Nephron progenitor cell (in vitro differentiated cells): ENCODE data around the gene MACROH2A2.
A peak's percentile ranks its signal among the peaks of the same experiment; 100 is the strongest.
"Not testable (repeated sequence)": the region's sequence is repeated elsewhere in the genome, so short reads cannot be mapped to it uniquely, and the experiment has no call there.

ENCODE experiments used
- DNase-seq: peaks from one replicate; pipeline ENCODE4 v3.0.0; 2021
- H3K27ac Mint-ChIP-seq: 2 replicates; pipeline ENCODE4 v1.8.0; 2021; ENCODE audit warnings: mild to moderate bottlenecking, moderate library complexity, mixed read lengths
- H3K27me3 Mint-ChIP-seq: 2 replicates; pipeline ENCODE4 v1.8.0; 2021; ENCODE audit warnings: mild to moderate bottlenecking, low read depth, mixed read lengths; ENCODE audit not compliant: poor library complexity
- H3K36me3 Mint-ChIP-seq: 2 replicates; pipeline ENCODE4 v1.8.0; 2021; ENCODE audit warnings: low read depth, mixed read lengths
- H3K4me1 Mint-ChIP-seq: 2 replicates; pipeline ENCODE4 v1.8.0; 2021; ENCODE audit warnings: mixed read lengths
- H3K4me3 Mint-ChIP-seq: 2 replicates; pipeline ENCODE4 v1.8.0; 2021; ENCODE audit warnings: mild to moderate bottlenecking, moderate library complexity, mixed read lengths
- H3K9me3 Mint-ChIP-seq: 2 replicates; pipeline ENCODE4 v1.8.0; 2021; ENCODE audit warnings: mild to moderate bottlenecking, moderate library complexity, mixed read lengths
- TF ChIP-seq, protein P1 (sequence below): fragments of 200-600 bp; sonication (generic); IDR thresholded peaks from 2 replicates; pipeline ENCODE4 v1.5.0; 2021; ENCODE audit warnings: antibody characterized with exemption

The MACROH2A2 gene

DNA sequence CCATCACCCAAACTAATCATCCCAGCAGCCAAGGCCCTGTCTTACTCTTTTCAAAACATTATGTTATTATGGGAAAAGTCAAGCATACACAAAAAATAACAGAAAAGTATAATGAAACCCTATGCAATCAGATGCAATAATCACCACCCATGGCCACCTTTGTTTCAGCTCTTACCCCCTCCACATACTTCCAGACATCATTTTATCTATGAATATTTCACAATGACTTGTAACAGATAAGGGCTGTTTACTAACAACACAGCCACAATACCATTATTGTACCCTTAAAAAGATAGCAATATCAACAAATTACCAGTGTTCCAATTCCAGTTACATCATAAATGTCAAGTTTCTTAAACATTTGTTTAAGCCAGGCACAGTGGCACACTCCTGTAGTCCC lies 44.8 kb downstream of the MACROH2A2 start:
- Mint-ChIP-seq H3K27me3 (no peaks in the 10 kb centered on the region), H3K4me3 (no peak overlapping the region), H3K36me3 (peaks cover 93% of the 10 kb centered on the region), H3K9me3 (no peaks in the 10 kb centered on the region), H3K4me1 (peaks cover 6% of the 10 kb centered on the region), H3K27ac (peak overlapping the region; percentile 14)
- DNase-seq, result no peak
- TF ChIP-seq, protein P1, sequence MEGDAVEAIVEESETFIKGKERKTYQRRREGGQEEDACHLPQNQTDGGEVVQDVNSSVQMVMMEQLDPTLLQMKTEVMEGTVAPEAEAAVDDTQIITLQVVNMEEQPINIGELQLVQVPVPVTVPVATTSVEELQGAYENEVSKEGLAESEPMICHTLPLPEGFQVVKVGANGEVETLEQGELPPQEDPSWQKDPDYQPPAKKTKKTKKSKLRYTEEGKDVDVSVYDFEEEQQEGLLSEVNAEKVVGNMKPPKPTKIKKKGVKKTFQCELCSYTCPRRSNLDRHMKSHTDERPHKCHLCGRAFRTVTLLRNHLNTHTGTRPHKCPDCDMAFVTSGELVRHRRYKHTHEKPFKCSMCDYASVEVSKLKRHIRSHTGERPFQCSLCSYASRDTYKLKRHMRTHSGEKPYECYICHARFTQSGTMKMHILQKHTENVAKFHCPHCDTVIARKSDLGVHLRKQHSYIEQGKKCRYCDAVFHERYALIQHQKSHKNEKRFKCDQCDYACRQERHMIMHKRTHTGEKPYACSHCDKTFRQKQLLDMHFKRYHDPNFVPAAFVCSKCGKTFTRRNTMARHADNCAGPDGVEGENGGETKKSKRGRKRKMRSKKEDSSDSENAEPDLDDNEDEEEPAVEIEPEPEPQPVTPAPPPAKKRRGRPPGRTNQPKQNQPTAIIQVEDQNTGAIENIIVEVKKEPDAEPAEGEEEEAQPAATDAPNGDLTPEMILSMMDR, result no peak

DNA sequence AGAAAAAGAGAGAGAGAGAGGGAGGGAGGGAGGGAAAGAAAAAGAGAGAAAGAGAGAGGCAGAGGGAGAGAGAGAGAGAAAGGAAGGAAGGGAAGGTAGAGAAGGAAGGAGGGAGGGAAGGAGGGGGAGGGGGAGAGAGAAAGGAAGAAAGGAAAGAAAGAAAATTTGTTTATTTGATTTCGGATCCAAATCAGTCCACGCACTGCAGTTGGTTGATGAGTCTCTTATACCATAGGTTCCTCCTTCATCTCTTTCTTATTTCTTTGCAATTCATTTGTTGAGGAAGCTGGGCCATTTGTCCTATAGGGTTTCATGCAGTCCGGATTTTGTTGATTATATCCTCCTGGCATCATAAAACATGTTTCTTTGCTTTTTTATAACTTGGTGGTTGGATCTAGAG lies 45.6 kb downstream of the MACROH2A2 start:
- no peak for DNase-seq
- Mint-ChIP-seq H3K27me3 (no peaks in the 10 kb centered on the region), H3K4me3 (no peak overlapping the region), H3K4me1 (peaks cover 12% of the 10 kb centered on the region), H3K27ac (no peak overlapping the region), H3K9me3 (no peaks in the 10 kb centered on the region), H3K36me3 (peaks cover 93% of the 10 kb centered on the region)
- TF ChIP-seq, protein P1, result no peak

DNA sequence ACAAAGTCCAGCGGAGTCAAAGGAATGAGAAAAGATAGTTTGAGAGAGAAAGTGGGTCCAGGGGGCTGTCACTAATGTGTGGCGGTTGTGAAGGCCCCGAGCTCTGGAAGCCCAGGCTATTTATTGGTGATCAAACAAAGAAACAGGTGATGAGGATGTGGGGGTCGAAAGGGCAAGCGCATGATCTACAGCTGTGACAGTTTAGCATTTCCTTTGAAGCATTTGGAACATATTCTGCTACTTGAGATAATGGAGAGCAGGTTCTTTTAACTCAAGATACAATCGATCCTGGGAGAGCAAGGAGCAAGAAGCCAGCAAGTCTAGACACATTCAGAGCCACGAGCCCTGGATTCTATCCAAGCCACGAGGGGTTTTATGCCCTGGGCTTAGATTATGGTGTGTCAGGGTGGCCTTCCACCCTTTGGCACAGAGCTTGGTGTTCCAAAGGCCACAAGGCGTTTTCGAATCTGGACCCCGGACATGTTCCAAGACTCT lies 48.5 kb downstream of the MACROH2A2 start:
- H3K36me3 Mint-ChIP-seq, result peaks cover 85% of the 10 kb centered on the region
- not testable (repeated sequence) for H3K27me3 Mint-ChIP-seq, H3K9me3 Mint-ChIP-seq, H3K4me3 Mint-ChIP-seq, DNase-seq
- H3K27ac Mint-ChIP-seq, result peak overlapping the region; percentile 60
- peaks cover 40% of the 10 kb centered on the region for H3K4me1 Mint-ChIP-seq

DNA sequence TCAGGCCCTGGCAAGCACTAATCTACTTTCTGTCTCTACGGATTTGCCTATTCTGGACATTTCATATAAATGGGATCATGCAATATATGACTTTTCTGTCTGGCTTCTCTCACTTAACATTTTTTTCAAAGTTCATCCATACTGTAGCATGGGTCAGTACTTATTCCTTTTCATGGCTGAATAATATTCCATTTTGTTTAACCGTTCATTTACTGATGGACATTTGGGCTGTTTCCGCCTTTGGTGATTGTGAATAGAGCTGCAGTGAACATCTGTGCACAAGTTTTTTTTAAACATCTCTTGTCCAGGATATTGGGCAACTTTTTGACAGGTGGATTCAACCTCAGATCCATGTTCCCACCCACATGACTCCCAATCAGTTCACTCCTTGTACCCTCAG lies 49.0 kb downstream of the MACROH2A2 start:
- no peak for DNase-seq
- Mint-ChIP-seq H3K4me3 (no peak overlapping the region), H3K27me3 (no peaks in the 10 kb centered on the region), H3K9me3 (no peaks in the 10 kb centered on the region), H3K27ac (peak overlapping the region; percentile 19), H3K4me1 (peaks cover 40% of the 10 kb centered on the region), H3K36me3 (peaks cover 80% of the 10 kb centered on the region)
- TF ChIP-seq, protein P1, result no peak

DNA sequence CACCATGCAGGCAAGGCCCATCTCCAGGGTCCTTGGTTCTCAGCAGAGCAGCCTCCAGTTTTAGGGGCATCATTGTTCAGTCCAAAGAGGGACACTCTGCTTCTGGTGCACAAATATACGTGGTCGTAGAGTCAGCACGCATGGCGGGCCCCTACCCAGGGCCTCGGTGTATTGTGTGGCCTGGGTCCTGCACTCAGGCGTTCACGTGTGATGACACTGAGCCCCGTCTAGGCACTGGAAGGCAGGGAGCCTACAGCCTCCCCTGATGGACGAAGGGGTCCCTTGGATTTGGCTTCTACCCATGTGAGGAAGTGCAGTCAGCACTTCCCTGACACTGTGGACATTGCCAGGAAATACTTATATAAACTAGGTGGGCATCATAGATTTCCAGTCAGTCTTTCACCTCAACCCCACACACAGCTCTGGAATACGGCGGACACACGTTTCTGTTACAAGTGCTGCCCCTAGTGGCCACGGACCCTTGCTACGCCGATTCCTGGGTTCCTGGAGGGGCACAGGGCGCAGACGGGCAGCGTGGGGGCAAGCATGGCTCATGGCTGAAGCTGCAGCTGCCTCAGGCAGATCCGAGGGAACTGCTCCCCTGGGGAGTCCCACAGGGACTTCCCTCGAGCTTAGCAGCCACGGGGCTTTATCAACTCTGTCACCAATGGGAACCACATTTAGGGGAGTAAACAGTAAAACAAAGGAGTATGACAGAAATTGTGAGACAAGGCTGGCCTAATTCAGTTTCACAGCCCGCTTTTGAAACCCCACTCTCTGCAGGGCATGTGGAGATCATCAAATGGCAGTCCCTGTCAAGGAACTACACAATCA lies 54.5 kb downstream of the MACROH2A2 start:
- H3K4me3 Mint-ChIP-seq, result no peak overlapping the region
- TF ChIP-seq, protein P1, result peak; percentile 59
- no peaks in the 10 kb centered on the region for H3K9me3 Mint-ChIP-seq
- no peaks in the 10 kb centered on the region for H3K27me3 Mint-ChIP-seq
- peaks cover 65% of the 10 kb centered on the region for H3K36me3 Mint-ChIP-seq
- peak; percentile 61 for DNase-seq
- H3K27ac Mint-ChIP-seq, result no peak overlapping the region
- H3K4me1 Mint-ChIP-seq, result peaks cover 40% of the 10 kb centered on the region

DNA sequence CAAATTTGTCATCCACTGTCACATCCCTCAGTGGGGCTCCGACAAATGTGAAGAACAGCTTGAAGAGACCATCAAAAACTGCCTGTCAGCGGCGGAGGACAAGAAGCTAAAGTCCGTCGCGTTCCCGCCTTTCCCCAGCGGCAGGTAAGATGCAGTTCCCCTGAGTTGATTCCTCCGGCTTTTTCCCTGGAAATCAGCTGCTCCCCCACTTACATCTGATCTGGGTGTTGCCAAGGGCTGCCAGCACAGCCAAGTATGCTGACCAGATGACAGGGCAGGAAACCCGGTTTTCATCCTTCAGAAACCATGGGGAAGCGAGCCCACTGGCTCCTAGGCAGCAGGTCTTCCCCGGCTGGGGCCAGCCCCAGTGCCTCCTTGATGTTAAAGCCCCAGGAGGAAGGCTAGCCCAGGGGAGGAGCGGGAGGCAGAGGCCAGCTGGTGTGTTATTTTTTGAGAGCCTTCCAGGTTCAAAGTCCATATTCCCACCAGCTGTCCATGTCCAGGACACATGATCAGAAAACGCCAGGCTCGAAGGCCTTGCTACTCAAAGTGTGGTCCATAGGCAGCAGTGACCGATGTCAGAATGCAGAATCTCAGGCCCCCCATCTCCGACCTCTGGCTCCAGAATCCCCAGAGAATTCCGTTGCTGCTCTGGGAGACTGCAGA lies 56.6 kb downstream of the MACROH2A2 start:
- Mint-ChIP-seq H3K27ac (no peak overlapping the region), H3K27me3 (no peaks in the 10 kb centered on the region), H3K36me3 (peaks cover 55% of the 10 kb centered on the region), H3K9me3 (no peaks in the 10 kb centered on the region), H3K4me1 (peaks cover 24% of the 10 kb centered on the region), H3K4me3 (no peak overlapping the region)
- DNase-seq, result no peak
- TF ChIP-seq, protein P1, result no peak
